Medulla oblongata (tissue), 1 donor: Measurements from ENCODE around the gene RPL6.

ENCODE experiments used
- DNase-seq: peaks from one replicate; pipeline ENCODE4 v3.0.0-alpha.2; 2015; ENCODE audit errors: extremely low spot score

RPL6 gene

DNA sequence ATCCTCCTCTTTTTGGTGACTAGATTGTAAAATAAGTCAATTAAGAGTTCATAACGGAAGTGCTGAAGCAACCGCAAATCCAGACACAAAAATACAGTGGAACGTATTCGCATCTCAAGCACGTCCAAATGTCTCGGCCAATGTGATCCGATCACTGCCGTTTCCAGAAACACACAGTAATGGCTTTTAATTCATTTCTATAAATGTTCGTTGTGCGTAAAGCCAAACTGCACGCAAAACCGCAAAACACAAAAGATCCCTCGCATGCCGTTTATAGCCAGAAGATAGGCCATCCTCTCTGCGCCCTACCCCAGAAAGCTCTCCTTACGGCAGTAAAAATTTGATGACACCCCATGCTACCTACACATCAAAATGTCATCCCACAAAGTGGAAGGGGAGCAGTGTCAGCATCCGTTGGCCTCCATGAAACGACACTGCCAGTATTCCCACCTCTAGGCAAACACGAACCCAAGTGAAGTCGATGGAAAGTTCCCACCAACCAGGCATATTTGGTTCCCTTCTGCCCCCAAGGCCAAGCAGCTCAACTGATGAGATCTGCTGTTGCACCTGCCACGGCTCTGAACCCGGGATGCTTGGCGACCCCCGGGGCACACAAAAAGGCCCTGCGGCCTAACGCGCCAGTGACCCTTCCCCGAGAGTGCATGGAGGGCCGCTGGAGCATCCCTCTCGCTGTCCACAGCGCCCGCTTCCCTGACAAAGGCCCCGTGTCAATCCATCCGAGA, 28.6 kb downstream of the RPL6 start:
- peak; percentile 21 for DNase-seq

DNA sequence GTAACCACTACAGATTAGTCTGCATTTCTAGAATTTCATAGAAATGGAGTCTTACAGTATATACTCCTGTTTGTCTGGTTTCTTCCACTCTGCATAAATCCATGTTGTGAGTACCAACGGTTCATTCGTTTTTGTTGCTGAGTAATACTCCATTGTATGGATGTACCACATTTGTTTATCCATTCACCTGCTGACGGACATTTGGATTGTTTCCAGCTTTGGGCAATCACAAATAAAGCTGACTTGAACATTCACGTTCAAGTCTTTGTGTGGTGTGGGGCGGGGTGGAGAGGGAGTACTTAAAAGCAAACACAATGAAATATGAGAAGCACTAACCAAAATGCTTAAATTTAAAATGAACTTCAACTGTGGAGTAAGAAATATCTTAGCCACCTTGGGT, 34.3 kb downstream of the RPL6 start:
- DNase-seq, result no peak

DNA sequence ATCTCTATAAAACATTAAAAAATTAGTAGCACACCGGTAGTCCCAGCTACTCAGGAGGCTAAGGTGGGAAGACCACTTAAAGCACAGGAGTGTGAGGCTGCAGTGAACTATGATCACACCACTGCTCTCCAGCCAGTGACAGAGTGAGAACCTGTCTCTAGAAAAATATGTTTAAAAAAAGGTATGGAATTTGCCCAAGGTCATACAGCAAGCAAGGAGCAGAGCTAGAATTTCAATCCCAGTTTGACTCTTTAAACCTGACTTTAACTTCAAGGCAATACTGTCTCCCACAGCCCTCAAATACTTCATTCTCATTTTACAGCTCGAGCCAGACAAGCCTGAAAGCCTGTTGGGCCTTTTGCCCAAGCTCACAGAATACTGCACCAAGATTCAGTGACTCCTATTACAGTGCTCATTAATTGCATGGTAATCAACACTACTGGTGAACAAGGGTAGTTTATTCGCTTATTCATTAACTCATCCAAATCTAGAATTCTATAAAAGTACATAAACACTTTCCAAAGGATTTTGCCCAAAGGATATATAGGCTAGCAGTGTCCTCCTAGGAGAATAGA, 35.2 kb downstream of the RPL6 start:
- no peak for DNase-seq

DNA sequence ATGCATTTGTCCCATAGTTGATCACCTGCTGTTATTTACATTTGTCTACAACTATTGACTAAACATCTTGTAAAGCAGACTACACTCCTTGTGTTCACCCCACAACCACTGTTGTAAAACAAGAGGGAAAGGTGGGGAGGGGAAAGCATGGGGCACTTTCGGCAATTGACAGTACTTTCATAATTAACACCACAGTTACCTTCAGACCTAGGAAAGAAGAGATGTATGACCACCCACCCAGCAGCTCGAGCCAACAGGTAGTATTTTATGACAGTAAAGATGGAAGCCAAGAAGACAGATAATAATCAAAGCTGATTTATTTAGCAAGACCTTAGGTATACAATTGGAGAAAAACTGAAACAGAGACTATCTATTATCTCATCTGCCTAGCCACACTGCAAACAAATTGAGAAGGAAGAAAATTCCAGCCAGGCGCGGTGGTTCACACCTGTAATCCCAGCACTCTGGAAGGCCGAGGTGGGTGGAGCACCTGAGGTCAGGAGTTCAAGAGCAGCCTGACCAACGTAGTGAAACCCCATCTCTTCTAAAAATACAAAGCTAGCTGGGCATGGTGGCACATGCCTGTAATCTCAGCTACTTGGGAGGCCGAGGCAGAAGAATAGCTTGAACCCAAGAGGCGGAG, 38.4 kb downstream of the RPL6 start:
- no peak for DNase-seq

DNA sequence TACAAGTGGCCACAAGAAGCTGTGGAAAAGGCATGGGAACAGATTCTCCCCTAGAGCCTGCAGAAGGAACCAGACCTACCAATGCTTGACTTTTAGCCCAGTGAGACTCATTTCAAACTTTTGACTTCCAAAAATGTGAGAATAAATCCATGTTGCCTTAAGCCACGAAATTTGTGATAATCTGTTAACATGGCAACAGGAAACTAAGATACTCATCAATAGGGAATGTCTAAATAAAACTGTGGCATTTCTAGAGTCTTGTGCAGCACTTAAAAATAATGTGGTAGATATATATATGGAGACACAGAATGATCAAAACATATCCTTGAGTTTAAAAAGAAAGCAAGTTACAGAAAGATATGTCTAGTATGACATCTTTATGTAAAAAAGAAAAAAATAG, 39.2 kb downstream of the RPL6 start:
- no peak for DNase-seq

DNA sequence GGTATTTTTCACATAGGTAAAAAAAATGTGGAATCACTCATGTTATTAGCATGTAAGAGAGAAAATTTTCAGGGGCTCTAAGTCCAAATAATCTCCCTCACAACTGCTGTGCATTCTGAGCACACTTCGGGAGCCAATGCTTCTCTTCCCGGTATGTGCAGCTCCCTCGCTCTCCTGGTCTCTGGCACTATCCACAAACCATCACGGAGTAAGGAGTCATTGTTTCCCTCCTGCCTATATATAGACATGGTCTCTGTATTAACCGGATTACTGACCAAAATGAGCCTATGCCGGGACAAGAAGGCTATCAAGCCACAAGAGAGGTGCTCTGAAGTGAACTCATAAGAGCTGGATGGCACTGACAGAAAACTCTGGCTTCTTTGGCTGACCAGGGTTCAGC, 40.5 kb downstream of the RPL6 start:
- peak; percentile 8 for DNase-seq

DNA sequence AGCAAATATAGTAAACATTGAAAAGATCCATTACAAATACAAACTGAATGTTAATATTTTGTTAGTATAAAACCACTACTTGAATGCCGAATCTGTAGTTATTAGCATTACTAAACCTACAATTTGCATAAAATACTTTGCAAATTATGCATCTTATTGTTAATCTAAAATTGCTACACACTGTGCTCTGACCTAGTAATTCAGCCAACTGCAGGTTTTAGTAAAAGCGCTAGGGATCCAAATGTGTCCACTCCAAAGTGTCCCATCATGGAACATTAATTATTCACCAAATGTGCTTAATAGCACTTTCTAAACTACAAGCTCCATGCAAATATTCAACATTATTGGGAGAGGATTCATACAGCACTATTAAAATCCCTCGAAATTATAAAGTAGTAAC, 41.4 kb downstream of the RPL6 start:
- DNase-seq, result no peak

DNA sequence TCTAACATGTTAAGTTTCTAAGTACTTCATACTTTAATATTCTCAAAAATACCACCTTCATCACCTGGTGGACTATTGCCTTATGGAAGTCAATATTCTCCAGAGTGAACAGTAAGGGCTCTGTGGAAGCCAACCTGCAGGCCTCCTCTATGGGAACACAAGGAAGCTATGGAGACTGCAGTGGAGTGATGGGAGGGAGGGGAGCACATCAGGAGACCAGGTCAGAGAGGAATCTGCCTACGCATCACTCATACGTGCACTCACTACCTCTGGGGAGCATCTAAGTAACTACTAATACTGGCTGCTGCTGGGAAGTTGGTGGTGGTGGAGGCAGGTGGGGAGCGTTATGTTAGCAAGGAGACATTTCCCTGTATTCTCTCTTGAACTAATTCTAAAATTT, 47.1 kb downstream of the RPL6 start:
- DNase-seq, result no peak

DNA sequence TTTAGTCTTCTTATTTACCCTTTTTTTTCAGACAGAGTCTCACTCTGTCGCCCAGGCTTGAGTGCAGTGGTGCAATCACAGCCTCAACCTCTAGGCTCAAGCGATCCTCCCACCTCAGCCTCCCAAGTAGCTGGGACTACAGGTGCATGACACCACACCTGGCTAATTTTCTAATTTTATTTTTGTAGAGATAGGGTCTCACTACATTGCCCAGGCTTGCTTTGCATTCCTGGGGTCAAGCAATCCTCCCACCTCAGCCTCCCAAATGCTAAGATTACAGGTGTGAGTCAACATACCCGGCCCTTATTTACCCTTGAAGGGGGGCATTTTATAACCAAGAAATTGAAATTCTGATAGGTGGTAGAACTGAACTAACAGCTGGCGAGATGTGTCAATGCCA, 48.1 kb downstream of the RPL6 start:
- no peak for DNase-seq

DNA sequence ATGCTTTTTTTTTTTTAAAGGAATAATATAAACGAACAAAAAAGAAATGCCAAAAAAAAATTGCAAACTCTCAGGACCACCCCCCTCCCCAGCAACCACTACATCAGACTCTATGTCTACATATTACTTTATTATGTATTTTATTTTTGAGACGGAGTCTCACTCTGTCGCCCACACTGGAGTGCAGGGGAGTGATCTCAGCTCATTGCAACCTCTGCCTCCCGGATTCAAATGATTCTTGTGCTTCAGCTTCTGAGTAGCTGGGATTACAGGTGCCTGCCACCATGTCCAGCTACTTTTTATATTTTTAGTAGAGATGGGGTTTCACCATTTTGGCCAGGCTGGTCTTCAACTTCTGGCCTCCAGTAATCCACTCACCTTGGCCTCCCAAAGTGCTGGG, 50.1 kb downstream of the RPL6 start:
- no peak for DNase-seq

DNA sequence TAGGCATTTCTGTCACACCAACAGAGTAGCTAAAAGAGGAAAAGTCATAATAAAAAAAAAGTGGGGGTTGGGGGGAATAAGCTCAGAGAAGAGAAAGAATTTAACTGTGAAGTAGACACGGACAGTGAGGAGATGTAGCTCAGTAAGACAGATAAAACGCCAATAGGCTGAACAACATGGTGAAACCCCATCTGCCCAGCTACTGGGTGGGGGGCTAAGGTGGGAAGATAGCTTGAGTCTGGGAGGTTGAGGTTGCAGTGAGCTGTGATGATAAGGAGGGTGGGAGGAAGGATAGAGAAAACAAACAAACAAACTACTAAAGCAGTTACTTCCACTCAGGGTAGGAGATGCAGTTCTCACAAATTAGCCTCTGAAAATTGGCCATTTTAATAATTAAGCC, 52.2 kb downstream of the RPL6 start:
- DNase-seq, result no peak
